ENCODE results near the gene YPEL4. TPM values are rescaled to one million over a fixed set of nuclear protein-coding genes. Genes with fewer than 3 reads are reported as not detected.

YPEL4 gene
- total RNA-seq, 1 experiment from 2014 or later, result not detected

GRCh38 chr11:57633394-57634070 is 16.2 kb downstream of the YPEL4 start:
- no peak for DNase-seq (ENCODE audit: low spot score)

DNA sequence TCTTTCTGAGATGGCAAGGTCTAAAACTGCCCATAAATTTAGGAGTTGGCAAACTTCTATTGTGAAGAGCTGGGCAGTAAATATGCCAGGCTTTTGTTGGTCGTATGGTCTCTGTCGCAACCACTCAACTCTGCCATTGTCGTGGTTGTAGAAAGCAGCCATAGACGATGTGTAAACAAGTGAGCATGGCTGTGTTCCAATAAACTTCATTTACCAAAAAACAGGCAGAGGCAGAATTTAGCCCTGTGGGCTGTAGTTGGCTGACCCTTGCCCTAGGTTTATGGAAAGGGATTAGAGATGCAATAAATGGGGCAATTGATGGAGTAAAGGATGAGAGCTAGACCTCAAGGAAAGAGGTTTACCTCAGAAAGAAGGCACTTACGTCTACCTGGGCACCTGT is 17.6 kb downstream of the YPEL4 start:
- DNase-seq (ENCODE audit: low spot score), result no peak

DNA sequence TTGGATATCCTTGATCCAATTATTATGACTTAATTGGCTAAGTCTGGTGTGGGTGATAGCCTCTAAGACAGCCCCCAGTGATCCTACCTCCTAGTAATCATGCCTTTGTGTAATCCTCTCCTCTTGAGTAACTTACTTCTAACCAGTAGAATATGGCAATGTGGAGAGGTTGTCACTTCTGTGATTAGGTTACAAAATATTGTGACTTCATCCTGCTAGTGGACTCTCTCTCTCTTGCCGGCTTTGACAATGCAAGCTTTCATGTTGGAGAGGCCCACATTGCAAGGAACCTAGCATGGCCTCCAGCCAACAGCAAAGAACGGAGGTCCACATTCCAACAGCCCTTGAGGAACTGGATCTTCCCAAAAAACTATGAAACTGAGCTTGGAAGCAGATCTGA is 19.5 kb downstream of the YPEL4 start:
- DNase-seq (ENCODE audit: low spot score), result no peak

GRCh38 chr11:57626895-57627294 is 22.8 kb downstream of the YPEL4 start:
- no peak for DNase-seq (ENCODE audit: low spot score)

DNA sequence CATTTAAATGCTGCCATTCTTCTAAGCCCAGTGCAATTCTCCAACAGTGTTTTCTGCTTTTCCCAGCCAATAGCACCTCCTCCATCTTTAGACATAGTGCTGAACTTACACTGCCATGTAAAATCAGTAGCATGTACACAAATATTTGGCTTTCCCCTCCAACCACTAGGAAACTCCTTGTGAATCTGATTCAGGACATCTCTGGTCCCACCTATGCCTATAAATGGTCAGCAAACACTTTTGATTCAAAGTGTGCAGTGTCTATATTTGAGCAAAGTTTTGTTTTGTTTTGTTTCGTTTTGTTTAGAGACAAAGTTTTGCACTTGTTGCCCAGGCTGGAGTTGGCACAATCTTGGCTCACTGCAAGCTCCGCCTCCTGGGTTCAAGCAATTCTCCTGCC is 24.8 kb downstream of the YPEL4 start:
- DNase-seq (ENCODE audit: low spot score), result no peak

- DNase-seq (ENCODE audit: low spot score), result no peak
Observed at GRCh38 chr11:57622263-57622662, 27.4 kb downstream of the YPEL4 start.

GRCh38 chr11:57620467-57620866 is 29.2 kb downstream of the YPEL4 start:
- DNase-seq (ENCODE audit: low spot score), result no peak

DNA sequence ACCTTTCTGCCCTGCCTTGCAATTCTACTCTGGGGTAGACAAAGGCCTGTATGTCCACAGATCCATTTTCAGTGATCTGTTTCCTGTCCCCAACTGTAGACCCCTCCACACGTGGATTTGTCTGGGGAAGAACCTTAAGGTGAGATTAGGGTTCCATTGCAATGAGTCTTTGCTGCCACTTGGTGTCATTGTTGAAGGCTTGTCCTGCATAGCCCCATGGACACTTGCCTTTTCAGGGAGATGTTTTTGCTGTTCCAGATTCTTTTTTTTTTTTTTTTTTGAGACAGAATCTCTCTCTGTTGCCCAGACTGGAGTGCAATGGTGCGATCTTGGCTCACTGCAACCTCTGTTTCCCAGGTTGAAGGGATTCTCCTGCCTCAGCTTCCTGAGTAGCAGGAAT is 30.4 kb downstream of the YPEL4 start:
- DNase-seq (ENCODE audit: low spot score), result no peak

DNA sequence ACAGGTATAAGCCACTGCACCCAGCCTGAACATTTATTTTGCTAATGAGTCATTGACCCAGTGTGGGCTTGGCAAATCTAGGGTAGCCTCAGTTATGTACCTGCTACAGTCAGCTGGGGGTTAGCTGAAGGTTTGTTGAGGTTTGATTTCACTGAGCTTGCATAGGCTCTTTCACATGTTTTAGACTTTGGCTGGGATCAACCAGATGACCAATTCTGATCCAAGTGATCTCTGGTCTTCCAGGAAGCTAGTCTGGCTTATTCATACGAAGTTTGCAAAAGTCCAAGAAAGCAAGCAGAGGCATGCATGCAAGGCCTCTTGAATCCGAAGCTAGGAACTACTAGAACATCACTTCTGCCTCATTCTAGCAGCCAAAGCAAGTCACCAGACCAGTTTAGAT is 31.3 kb downstream of the YPEL4 start:
- DNase-seq (ENCODE audit: low spot score), result no peak

DNA sequence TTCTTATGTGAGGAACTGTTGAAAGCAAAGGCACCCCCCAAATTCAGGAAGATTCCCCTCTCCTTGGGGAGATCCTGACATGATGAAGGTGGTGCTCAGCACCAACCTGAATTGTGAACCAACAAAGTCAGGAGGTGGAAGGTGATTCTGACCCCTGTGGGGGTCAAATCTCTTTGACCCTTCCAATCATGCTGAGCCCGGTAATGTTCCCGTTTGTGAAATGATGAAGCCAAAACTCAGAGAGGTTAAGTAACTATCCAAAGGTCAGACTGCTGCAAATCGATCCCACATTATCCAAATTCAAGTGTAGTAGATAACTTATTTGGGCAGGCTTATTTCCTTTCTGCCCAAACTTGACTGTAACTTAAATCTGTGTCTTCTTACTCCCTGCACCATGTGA is 33.1 kb downstream of the YPEL4 start:
- DNase-seq (ENCODE audit: low spot score), result no peak

GRCh38 chr11:57615308-57615707 is 34.4 kb downstream of the YPEL4 start:
- no peak for DNase-seq (ENCODE audit: low spot score)

DNA sequence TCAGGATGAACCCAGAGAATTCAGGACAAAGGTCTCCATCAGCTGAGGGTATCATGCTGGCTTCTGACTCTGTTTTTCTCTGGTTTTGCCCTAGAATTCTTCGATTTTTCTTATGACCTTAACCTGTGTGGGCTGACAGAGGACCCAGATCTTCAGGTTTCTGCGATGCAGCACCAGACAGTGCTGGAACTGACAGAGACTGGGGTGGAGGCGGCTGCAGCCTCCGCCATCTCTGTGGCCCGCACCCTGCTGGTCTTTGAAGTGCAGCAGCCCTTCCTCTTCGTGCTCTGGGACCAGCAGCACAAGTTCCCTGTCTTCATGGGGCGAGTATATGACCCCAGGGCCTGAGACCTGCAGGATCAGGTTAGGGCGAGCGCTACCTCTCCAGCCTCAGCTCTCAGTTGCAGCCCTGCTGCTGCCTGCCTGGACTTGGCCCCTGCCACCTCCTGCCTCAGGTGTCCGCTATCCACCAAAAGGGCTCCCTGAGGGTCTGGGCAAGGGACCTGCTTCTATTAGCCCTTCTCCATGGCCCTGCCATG is 35.4 kb downstream of the YPEL4 start:
- DNase-seq (ENCODE audit: low spot score), result no peak

- no peak for DNase-seq (ENCODE audit: low spot score)
Observed at GRCh38 chr11:57610170-57610569, 39.5 kb downstream of the YPEL4 start.

DNA sequence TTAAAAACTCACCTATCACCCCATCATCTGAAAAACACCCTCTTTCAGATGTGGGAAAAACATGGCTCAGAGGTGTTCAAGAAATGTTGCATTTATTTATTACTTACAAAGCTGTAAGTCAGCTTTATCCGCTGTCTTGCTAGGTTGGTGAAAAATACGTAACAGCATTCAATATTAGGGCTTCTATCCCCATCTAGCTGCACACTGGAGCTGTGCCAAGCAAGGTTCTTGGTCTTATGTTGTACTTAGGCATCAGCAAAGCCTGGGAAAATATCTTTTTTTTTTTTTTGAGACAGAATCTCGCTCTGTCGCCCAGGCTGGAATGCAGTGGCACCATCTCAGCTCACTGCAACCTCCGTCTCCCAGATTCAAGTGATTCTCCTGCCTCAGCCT is 44.7 kb downstream of the YPEL4 start:
- no peak for DNase-seq (ENCODE audit: low spot score)

DNA sequence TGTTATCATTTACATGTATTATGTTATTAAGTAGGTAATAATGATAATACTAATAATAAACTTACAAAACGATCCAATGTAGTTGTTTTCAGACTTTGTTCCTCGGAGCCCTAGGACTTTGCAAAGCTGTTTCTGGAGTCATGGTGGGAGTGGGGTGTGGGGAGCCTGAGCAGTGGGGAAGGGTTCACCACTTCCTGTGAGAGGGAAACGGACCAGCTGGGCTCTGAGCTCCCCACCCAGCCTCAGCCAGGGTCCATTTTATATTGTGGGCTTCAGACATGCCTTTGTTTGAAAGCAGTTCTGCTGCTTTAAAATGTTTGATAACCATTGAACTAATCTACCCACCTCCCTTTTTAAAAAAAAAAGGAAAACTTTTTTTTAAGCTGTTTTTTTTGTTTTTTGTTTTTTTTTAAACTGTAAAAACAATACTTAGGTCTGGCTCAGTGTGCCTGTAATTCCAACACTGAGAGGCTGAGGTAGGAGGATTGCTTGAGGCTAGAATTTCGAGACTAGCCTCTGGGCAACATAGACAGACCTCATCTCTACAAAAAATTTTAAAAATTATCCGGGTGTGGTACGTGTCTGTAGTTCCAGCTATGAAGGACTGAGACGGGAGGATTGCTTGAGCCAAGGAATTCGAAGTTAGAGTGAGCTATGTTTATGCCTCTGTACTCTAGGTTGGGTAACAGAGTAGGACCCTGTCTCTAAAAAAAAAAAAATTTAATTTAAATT is 45.2 kb downstream of the YPEL4 start:
- no peak for DNase-seq (ENCODE audit: low spot score)

DNA sequence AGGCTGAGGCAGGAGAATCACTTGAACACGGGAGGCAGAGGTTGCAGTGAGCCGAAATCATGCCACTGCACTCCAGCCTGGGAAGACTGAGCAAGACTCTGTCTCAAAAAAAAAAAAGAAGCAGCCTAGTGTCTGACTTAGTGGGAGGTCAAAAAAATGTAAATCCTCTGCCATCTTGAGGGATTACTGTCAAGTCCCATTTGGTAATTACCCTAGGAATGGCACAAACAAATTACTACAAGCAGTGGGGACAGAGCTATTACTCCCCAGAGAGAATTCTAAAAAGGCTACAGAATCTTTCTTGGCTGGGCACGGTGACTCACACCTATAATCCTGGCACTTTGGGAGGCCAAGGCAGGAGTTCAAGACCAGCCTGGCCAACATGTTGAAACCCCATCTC is 48.4 kb downstream of the YPEL4 start:
- DNase-seq (ENCODE audit: low spot score), result no peak

DNA sequence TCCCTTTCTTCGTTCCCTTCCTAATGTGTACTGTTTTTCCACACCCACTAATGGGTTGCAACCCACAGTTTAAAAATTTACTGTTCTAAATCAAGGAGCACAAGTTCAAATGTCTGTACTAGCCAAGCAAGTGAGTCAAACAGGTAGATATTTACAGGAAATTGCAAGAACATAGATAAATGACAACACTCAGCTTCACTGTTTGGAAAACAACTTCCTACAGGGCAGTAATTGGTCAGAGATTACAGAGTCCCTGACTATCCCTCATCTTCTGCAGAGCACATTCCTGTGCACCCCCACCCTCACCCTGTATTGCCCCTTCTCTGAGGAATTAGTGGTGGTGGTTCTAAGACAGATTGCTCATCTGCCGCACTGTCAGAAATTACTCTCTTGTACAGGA is 50.3 kb downstream of the YPEL4 start:
- no peak for DNase-seq (ENCODE audit: low spot score)

DNA sequence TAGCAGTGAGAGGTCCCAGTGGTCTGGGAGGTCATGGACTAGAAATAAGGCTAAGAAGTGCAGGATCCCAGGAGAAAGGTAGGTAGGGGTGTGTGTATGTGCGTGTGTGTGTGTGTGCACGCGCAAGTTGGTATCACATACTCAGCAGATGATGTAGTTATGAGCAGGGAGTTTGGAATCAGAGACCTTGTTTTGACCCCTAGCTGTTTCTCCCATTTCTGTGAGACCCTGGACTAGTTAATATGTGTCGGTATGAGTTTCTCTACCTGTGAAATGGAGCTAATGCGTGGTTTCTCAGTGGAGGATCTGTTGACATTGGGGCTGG is 50.9 kb downstream of the YPEL4 start:
- no peak for DNase-seq (ENCODE audit: low spot score)

GRCh38 chr11:57597916-57598830 is 51.5 kb downstream of the YPEL4 start:
- no peak for DNase-seq (ENCODE audit: low spot score)

- no peak for DNase-seq (ENCODE audit: low spot score)
Observed at GRCh38 chr11:57597461-57597915, 52.2 kb downstream of the YPEL4 start, which contains the start of gene SERPING1. Gene SERPING1 (plus strand): TSS chr11:57597685. CDS start chr11:57598271, 586 bp downstream.

DNA sequence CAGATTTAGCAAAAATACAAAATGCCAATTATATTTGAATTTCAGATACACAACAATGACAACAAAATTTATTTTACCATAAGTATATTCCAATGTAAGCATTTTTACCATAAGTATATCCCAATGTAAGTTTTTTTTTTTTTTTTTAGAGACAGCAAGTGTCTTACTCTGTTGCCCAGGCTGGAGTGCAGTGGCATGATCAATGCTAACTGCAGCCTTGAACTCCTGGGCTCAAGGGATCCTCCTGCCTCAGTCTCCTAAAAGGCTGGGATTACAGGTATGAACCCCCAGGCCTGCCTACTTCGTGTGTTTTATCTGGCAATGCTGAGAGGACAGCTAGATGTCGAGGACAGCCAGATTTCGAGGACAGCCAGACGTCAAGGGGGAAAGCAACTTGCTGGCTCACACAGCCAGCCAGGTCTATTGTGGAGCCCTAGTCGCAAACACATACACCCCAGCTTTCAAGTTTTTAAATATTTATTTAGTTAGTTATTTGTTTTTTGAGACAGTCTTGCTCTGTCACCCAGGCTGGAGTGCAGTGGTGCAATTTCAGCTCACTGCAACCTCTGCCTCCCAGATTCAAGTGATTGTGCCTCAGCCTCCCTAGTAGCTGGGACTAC is 53.3 kb downstream of the YPEL4 start:
- no peak for DNase-seq (ENCODE audit: low spot score)

All from HT-29 (cell line).